Measurements from ENCODE around the gene PFN1. TPM values are rescaled to one million over a fixed set of nuclear protein-coding genes. Genes with fewer than 3 reads are reported as not detected.

The PFN1 gene
- total RNA-seq, 1 experiment from 2014 or later = 1,337 TPM

DNA sequence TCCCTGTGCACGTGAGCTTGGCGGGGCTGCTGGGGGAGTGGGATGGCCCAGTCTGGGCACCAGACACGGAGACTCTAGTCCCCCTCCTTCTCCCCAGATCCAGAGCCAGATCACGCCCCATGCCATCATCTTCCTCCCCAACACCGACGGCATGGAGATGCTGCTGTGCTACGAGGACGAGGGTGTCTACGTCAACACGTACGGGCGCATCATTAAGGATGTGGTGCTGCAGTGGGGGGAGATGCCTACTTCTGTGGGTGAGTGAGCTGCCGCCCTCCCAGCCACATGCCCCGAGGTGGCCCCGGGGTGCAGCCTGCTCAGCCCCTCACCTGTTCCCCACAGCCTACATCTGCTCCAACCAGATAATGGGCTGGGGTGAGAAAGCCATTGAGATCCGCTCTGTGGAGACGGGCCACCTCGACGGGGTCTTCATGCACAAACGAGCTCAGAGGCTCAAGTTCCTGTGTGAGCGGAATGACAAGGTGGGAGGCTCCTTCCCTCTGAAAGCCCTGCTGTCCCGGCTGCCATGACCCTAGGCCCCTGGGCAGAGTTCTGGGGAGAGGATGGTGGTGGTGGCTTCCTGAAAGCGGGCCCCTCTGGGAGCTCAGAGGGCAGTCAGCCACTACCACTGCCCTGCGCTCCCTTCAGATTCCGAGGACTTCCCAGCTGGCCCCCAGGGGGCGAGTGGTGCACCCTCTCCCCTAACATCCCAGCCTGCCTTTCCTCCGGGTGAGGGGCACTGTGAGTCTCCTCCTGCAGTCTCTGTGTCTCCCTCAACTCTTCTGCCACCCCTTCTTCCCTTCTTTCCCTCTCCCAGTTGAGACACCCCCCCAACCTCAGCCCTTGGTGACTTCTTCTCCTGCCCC is 51.8 kb downstream of the PFN1 start:
- Histone ChIP-seq H3K4me3 (no peak overlapping the region), H3K9me3 (replicated peaks) (no peaks in the 10 kb centered on the region), H3K4me1 (replicated peaks) (no peaks in the 10 kb centered on the region), H3K27me3 (replicated peaks) (no peaks in the 10 kb centered on the region), H3K27ac (no peak overlapping the region), H3K36me3 (peaks cover 44% of the 10 kb centered on the region)
- no peak for DNase-seq (ENCODE audit: low read depth in 1 of 2, low spot score in 2 of 2)

DNA sequence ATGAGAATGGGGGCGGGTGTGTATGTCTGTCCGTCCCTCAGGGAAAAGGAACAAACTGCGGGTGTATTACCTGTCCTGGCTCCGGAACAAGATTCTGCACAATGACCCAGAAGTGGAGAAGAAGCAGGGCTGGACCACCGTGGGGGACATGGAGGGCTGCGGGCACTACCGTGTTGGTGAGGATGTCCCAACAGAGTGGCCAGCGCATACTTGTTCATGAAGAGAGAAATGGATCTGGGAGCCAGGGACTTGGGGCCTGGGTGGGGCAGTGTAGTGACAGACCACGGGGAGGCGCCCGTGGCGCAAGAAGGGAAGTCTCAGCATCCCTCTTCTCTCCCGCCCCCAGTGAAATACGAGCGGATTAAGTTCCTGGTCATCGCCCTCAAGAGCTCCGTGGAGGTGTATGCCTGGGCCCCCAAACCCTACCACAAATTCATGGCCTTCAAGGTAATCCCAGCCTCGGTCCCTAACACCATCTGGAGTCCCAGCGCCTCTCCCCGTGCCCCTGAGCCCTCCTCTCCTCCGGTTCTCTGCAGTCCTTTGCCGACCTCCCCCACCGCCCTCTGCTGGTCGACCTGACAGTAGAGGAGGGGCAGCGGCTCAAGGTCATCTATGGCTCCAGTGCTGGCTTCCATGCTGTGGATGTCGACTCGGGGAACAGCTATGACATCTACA is 52.5 kb downstream of the PFN1 start:
- no peaks in the 10 kb centered on the region for H3K9me3 ChIP-seq (replicated peaks)
- peaks cover 49% of the 10 kb centered on the region for H3K36me3 ChIP-seq
- no peaks in the 10 kb centered on the region for H3K4me1 ChIP-seq (replicated peaks)
- H3K27ac ChIP-seq = no peak overlapping the region
- DNase-seq (ENCODE audit: low read depth in 1 of 2, low spot score in 2 of 2) = no peak
- H3K27me3 ChIP-seq (replicated peaks) = no peaks in the 10 kb centered on the region
- no peak overlapping the region for H3K4me3 ChIP-seq

Other genes starting within 250 kb of the PFN1 start
- gene PELP1, start 244.4 kb downstream of the PFN1 start, total RNA-seq (2014; rRNA removed; shearing (Covaris generic)) = 18.1 and 28.7 TPM in 2 replicates
- gene ARRB2, start 237.9 kb downstream of the PFN1 start, total RNA-seq (2014; rRNA removed; shearing (Covaris generic)) = 2.6 and 8.2 TPM in 2 replicates
- 16.7 and 26.9 TPM in 2 replicates for gene MED11, start 217.1 kb downstream of the PFN1 start, total RNA-seq (2014; rRNA removed; shearing (Covaris generic))
- gene ZMYND15, start 208.7 kb downstream of the PFN1 start, total RNA-seq (2014; rRNA removed; shearing (Covaris generic)) = not detected in 2 replicates
- not detected in 2 replicates for gene CXCL16, start 208.6 kb downstream of the PFN1 start, total RNA-seq (2014; rRNA removed; shearing (Covaris generic))
- gene TM4SF5, start 176.6 kb downstream of the PFN1 start, total RNA-seq (2014; rRNA removed; shearing (Covaris generic)) = not detected in 2 replicates
- gene VMO1, start 162.2 kb downstream of the PFN1 start, total RNA-seq (2014; rRNA removed; shearing (Covaris generic)) = not detected in 2 replicates
- not detected in 2 replicates for gene GLTPD2, start 159.6 kb downstream of the PFN1 start, total RNA-seq (2014; rRNA removed; shearing (Covaris generic))
- gene PSMB6, start 152.4 kb downstream of the PFN1 start, total RNA-seq (2014; rRNA removed; shearing (Covaris generic)) = 197 and 257 TPM in 2 replicates
- 7.6 and 16.8 TPM in 2 replicates for gene PLD2, start 141.4 kb downstream of the PFN1 start, total RNA-seq (2014; rRNA removed; shearing (Covaris generic))
- gene MINK1, start 115.2 kb downstream of the PFN1 start, total RNA-seq (2014; rRNA removed; shearing (Covaris generic)) = 10.0 and 20.0 TPM in 2 replicates
- gene C17orf107, start 49.0 kb downstream of the PFN1 start, total RNA-seq (2014; rRNA removed; shearing (Covaris generic)) = 0.18 TPM in 1 of 2 replicates, not detected in the other
- 0.29 TPM in 1 of 2 replicates, not detected in the other for gene CHRNE, start 45.4 kb downstream of the PFN1 start, total RNA-seq (2014; rRNA removed; shearing (Covaris generic))
- gene GP1BA, start 16.3 kb downstream of the PFN1 start, total RNA-seq (2014; rRNA removed; shearing (Covaris generic)) = not detected in 2 replicates
- gene SLC25A11, start 8.5 kb downstream of the PFN1 start, total RNA-seq (2014; rRNA removed; shearing (Covaris generic)) = 67.6 and 68.4 TPM in 2 replicates
- 4.2 and 13.0 TPM in 2 replicates for gene RNF167, start 8.3 kb downstream of the PFN1 start, total RNA-seq (2014; rRNA removed; shearing (Covaris generic))
- 5.2 and 6.6 TPM in 2 replicates for gene ENO3, start 2.6 kb upstream of the PFN1 start, total RNA-seq (2014; rRNA removed; shearing (Covaris generic))
- 63.5 and 71.4 TPM in 2 replicates for gene SPAG7, start 19.3 kb upstream of the PFN1 start, total RNA-seq (2014; rRNA removed; shearing (Covaris generic))
- 6.3 and 19.7 TPM in 2 replicates for gene CAMTA2, start 39.1 kb upstream of the PFN1 start, total RNA-seq (2014; rRNA removed; shearing (Covaris generic))
- gene INCA1, start 49.0 kb upstream of the PFN1 start, total RNA-seq (2014; rRNA removed; shearing (Covaris generic)) = 1.1 and 2.7 TPM in 2 replicates
- 72.3 and 102 TPM in 2 replicates for gene KIF1C, start 49.4 kb upstream of the PFN1 start, total RNA-seq (2014; rRNA removed; shearing (Covaris generic))
- gene SLC52A1, start 86.9 kb upstream of the PFN1 start, total RNA-seq (2014; rRNA removed; shearing (Covaris generic)) = not detected in 2 replicates
- gene ZFP3, start 129.9 kb upstream of the PFN1 start, total RNA-seq (2014; rRNA removed; shearing (Covaris generic)) = 0.18 and 0.41 TPM in 2 replicates
- 3.4 and 7.1 TPM in 2 replicates for gene ZNF232, start 163.3 kb upstream of the PFN1 start, total RNA-seq (2014; rRNA removed; shearing (Covaris generic))
- not detected in 2 replicates for gene USP6, start 167.5 kb upstream of the PFN1 start, total RNA-seq (2014; rRNA removed; shearing (Covaris generic))
- gene ZNF594, start 243.3 kb upstream of the PFN1 start, total RNA-seq (2014; rRNA removed; shearing (Covaris generic)) = 4.5 and 6.9 TPM in 2 replicates

Measured in SJSA1 (cell line).